Inferior parietal cortex (tissue), 1 donor: ENCODE measurements around the gene ADIPOR1.
"Not testable (repeated sequence)": the region's sequence is repeated elsewhere in the genome, so short reads cannot be mapped to it uniquely, and the experiment has no call there.

ENCODE experiments used
- DNase-seq: peaks from one replicate; pipeline ENCODE4 v3.0.0-alpha.2; 2016; ENCODE audit errors: extremely low spot score

Gene ADIPOR1

GRCh38 chr1:202938287-202938925 is 19.7 kb downstream of the ADIPOR1 start:
- no peak for DNase-seq

- not testable (repeated sequence) for DNase-seq
These were observed 21.7 kb downstream of the ADIPOR1 start for GRCh38 chr1:202936409-202936808.

GRCh38 chr1:202935844-202936243 is 22.3 kb downstream of the ADIPOR1 start:
- DNase-seq, result no peak

- DNase-seq, result no peak
These were observed 23.4 kb downstream of the ADIPOR1 start for GRCh38 chr1:202934755-202935154.

- no peak for DNase-seq
These were observed 25.6 kb downstream of the ADIPOR1 start for GRCh38 chr1:202932476-202932875.

GRCh38 chr1:202926581-202927491 is 31.3 kb downstream of the ADIPOR1 start, which contains the start of gene KLHL12:
TSS of gene KLHL12 (minus strand) at chr1:202927234. CDS start at chr1:202925162, 2,072 bp downstream.
- DNase-seq, result peak; percentile 96

GRCh38 chr1:202923533-202923932 is 34.6 kb downstream of the ADIPOR1 start:
- DNase-seq, result peak; percentile 13

- DNase-seq, result no peak
These were observed 38.5 kb downstream of the ADIPOR1 start for GRCh38 chr1:202919615-202920014.

GRCh38 chr1:202915146-202915545 is 43.0 kb downstream of the ADIPOR1 start:
- DNase-seq, result no peak

GRCh38 chr1:202912476-202912875 is 45.6 kb downstream of the ADIPOR1 start:
- not testable (repeated sequence) for DNase-seq

GRCh38 chr1:202909494-202909893 is 48.6 kb downstream of the ADIPOR1 start:
- no peak for DNase-seq

GRCh38 chr1:202908998-202909397 is 49.1 kb downstream of the ADIPOR1 start:
- no peak for DNase-seq

- no peak for DNase-seq
These were observed 52.8 kb downstream of the ADIPOR1 start for GRCh38 chr1:202905331-202905730.

- not testable (repeated sequence) for DNase-seq
These were observed 54.3 kb downstream of the ADIPOR1 start for GRCh38 chr1:202903808-202904207.

GRCh38 chr1:202901555-202901954 is 56.6 kb downstream of the ADIPOR1 start:
- no peak for DNase-seq

- no peak for DNase-seq
These were observed 65.6 kb downstream of the ADIPOR1 start for GRCh38 chr1:202892501-202892900.
